ENCODE data around the gene SMAGP.
A peak's percentile ranks its signal among the peaks of the same experiment; 100 is the strongest.
"Not testable (repeated sequence)": the region's sequence is repeated elsewhere in the genome, so short reads cannot be mapped to it uniquely, and the experiment has no call there.

SMAGP gene

DNA sequence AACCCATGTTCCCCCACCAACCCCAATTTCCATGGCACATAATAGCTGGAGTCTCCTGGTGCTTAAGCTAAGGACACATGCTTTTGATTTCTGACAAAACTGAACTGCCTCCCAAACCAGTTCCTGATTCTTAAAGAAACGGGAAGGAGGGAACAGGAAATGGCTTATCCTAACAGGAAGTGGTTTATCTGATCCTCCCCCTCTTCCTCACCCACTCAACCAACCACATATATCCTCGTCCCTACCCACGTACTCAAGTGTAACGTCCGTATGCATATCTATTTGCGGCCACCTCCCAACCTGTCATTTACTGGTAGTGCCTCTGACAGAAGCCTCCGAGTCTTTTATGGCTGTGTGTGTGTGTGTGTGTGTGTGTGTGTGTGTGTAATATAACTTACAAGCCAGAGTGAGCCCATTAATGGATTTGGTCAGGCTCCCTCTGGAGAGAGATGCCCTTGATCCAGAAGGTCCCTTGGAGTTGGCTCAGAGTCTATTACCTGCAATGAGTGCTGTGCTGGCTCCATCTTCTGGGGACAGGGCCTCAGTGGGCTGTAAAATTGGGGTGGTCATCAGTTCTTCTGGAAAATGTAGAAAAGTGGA, 23.9 kb downstream of the SMAGP start:
- no peak for TF ChIP-seq POLR2A (IDR thresholded peaks at IDR 0.05; ENCODE audit: low read depth, low read length)
- DNase-seq (ENCODE audit: insufficient read length, low spot score) (no peak), FAIRE-seq (no peak)

DNA sequence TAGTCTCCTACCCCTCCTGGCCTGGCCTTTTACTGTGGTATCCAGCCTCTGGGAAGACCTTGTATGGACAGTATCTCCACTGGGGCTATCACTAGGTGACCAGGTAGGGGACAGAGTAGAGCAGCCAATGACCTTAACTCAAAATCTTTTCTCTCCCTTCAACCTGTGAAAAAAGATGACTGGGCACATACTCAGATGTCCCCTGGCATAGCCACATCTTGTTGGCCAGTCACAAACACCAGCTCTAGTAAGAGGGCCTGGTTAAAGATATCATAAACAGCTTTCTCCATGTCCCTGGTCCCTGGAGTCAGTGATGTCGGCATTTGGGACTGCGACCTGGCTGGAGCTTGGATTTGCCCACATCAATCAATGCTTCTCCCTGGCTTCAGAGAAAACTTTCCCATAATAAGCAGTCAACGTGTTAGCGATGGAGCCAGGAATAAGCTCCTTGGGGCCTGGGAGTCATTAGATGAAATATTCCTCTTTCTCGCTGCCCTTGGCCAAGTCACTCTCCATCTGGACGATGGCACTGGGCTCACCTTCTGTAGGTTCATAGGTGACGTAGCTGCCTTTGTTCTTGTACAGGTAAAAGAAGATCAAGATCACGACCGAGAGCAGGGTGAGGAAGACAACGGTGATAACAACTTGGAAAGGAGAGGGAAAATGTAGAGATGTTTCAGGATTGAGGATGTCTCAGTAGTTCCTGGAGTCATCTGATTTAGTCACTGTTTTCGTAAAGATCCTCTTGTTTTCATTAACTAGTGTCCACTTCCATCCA, 24.6 kb downstream of the SMAGP start:
- FAIRE-seq (no peak), DNase-seq (ENCODE audit: insufficient read length, low spot score) (no peak)
- TF ChIP-seq POLR2A (IDR thresholded peaks at IDR 0.05; ENCODE audit: low read depth, low read length) = no peak

DNA sequence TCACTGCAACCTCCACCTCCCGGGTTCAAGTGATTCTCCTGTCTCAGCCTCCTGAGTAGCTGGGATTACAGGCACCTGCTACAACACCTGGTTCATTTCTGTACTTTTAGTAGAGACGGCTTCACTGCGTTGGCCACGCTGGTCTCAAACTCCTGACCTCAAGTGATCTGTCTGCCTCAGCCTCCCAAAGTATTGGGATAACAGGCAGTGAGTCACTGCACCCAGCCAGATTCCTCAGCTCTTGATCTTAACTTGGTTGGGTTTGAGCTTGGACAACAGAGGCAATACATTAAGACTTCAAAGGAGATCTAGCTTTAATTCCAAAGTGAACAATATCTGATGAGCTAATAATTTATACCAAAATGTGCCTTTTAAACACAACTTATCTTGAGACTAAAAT, 25.9 kb downstream of the SMAGP start:
- DNase-seq (ENCODE audit: insufficient read length, low spot score) = no peak
- no peak for TF ChIP-seq POLR2A (IDR thresholded peaks at IDR 0.05; ENCODE audit: low read depth, low read length)
- no peak for FAIRE-seq

- FAIRE-seq (no peak), DNase-seq (ENCODE audit: insufficient read length, low spot score) (no peak)
- no peak for TF ChIP-seq POLR2A (IDR thresholded peaks at IDR 0.05; ENCODE audit: low read depth, low read length)
Observed at GRCh38 chr12:51242876-51243275, 27.3 kb downstream of the SMAGP start.

DNA sequence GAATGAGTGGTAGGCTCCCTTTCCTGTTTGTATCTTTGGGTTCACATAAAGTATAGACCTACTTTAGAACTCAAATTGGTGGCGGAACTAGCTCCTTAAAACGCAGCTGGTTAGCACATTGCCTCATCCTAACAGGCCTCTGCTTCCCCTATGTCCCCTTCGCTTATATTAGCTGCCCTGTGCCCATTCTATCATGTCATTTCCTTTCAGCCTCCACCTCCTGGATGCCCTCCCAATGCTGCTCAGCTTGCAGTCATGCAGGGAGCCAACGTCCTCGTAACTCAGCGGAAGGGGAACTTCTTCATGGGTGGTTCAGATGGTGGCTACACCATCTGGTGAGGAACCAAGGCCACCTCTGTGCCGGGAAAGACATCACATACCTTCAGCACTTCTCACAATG, 28.1 kb downstream of the SMAGP start:
- DNase-seq (ENCODE audit: insufficient read length, low spot score) (no peak), FAIRE-seq (no peak)
- no peak for TF ChIP-seq POLR2A (IDR thresholded peaks at IDR 0.05; ENCODE audit: low read depth, low read length)

DNA sequence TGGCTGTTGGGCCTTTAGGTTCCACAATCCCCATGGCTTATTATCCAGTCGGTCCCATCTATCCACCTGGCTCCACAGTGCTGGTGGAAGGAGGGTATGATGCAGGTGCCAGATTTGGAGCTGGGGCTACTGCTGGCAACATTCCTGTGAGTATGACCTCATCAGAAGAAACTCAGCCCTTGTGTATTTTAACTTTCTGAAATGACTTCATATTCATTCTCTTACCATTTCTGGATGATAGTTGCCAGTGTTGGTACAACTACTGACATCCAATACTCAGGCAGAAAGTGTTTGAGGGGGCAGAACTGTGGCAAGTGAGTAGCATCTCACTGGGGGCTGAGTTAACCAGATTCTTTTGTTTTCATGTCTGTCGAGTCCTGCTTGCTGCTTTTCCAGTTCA, 29.2 kb downstream of the SMAGP start:
- FAIRE-seq (no peak), DNase-seq (ENCODE audit: insufficient read length, low spot score) (no peak)
- TF ChIP-seq POLR2A (IDR thresholded peaks at IDR 0.05; ENCODE audit: low read depth, low read length) = no peak

DNA sequence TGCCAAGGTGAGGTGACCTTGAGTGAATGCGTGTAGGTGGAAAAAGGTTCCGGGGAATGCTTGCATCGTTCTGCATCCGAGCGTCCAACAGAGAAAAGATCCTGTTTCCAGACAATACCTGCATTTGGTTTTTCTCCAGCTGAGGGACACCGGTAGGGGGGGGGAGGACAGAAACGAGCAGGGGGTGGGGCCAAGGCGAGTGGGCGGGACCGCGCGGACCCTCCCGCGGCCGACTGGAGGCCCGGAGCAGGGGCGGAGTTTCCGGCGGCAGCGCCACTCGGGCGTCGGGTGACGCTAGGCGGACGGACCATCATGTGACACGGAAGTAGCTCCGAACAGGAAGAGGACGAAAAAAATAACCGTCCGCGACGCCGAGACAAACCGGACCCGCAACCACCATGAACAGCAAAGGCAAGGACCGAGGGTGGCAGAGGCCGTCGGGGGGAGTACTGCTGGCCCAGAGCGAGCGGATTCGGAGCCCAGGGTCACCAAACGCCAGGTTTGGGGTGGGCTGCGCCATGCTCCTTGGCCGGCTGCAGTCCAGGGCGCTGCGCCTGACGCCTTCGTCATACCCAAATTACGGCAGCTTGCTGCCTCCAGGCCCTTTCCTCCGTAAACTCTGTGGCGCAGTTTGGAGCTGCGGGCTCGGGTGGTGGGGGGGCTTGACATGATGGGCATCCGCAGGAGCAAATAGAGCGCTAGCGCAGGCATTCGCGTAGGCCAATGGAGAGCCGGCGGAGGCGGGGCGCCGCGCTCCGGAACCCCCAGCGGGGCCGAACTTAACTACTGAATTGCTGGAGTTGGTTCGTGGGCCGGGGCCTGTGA, 31.5 kb downstream of the SMAGP start, which contains the start of gene DAZAP2:
Gene DAZAP2, plus strand, starts transcription at position 317 of the 825 bp plus-strand sequence. Its CDS starts 82 bp downstream, at position 399.
- DNase-seq (ENCODE audit: insufficient read length, low spot score) (peak; percentile 94), FAIRE-seq (peak; percentile 65)
- TF ChIP-seq POLR2A (IDR thresholded peaks at IDR 0.05; ENCODE audit: low read depth, low read length) = peak; percentile 42; the same call in 1 of the 2 replicates

DNA sequence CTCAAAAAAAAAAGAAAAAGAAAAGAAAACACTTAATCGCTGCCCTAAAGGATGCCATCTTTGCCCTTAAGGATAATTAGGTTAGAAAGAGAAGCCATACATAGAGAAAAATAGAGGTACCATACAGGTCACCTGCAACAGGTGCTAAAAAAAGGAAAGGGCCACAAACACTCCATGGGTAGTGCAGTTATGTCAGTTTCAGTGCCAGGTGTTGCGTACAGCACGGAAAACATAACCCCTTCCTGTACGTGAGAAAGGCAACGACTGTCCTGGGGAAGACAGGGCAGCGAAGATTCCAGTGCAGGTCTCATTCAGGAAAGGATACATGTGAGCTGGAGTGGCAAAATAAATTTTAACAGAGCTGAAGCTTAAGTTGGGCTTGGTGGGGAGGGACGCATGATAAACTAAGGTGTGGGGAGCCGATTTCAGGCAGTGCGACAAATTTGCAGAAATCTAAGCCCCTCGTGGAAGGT, 32.1 kb downstream of the SMAGP start:
- no peak for TF ChIP-seq POLR2A (IDR thresholded peaks at IDR 0.05; ENCODE audit: low read depth, low read length)
- DNase-seq (ENCODE audit: insufficient read length, low spot score) (no peak), FAIRE-seq (no peak)

DNA sequence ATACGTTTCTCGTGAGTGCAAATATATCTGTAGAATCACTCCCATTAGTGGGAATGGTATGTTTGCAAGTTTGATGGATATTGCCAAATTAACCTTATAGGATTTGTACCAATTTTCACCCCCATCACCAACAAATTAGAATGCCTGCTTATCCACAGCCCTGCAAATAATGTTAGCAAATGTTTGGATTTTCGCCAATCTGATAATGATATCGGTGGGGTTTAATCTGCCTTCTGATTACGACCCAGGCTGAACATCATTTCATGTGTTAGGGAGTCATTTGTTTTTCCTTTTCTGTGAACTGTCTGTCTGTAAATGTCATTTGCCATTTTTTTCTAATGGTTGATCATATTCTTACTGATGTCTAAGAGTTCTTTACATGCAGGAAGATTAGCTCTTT, 35.7 kb downstream of the SMAGP start:
- FAIRE-seq = no peak
- no peak for DNase-seq (ENCODE audit: insufficient read length, low spot score)
- TF ChIP-seq POLR2A (IDR thresholded peaks at IDR 0.05; ENCODE audit: low read depth, low read length) = no peak

DNA sequence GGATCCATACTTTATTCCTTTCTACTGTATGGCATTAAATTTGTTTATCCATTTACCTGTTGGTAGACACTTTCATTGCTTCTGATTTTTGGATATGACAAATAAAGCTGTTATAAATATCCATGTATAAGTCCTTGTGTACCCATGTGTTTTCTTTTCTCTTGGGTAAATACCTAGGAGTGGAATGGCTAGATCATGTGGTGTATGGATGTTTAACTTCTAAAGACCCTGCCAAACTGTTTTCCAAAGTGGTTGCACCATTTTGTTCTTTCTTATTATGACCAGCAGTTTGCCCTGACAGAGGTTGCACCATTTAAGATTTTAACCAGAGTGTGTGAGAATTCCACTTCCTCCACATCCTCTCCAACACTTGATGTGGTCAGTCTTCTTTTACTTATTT, 37.6 kb downstream of the SMAGP start:
- no peak for TF ChIP-seq POLR2A (IDR thresholded peaks at IDR 0.05; ENCODE audit: low read depth, low read length)
- FAIRE-seq (no peak), DNase-seq (ENCODE audit: insufficient read length, low spot score) (no peak)

- no peak for TF ChIP-seq POLR2A (IDR thresholded peaks at IDR 0.05; ENCODE audit: low read depth, low read length)
- DNase-seq (ENCODE audit: insufficient read length, low spot score) (no peak), FAIRE-seq (no peak)
Observed at GRCh38 chr12:51229116-51229809, 41.0 kb downstream of the SMAGP start.

DNA sequence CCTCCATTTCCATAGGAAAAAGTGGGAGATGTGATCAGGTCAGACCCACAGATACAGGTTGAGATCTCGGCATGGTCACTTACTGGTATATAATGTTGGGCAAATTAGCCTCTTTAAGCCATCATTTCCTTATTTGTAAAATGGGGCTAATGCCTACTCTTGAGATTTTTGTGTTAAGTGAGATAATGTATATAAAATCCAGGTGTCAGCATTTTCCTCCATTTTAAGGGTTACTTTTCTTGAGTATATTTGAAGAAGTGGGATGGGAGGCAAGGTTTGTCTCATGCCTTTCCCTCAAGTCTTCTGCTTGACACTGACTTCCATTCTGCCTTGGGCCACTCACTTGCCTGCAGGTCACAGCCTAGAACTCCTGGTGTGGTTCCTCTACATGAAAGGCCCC, 42.3 kb downstream of the SMAGP start:
- TF ChIP-seq POLR2A (IDR thresholded peaks at IDR 0.05; ENCODE audit: low read depth, low read length) = no peak
- FAIRE-seq (no peak), DNase-seq (ENCODE audit: insufficient read length, low spot score) (no peak)

DNA sequence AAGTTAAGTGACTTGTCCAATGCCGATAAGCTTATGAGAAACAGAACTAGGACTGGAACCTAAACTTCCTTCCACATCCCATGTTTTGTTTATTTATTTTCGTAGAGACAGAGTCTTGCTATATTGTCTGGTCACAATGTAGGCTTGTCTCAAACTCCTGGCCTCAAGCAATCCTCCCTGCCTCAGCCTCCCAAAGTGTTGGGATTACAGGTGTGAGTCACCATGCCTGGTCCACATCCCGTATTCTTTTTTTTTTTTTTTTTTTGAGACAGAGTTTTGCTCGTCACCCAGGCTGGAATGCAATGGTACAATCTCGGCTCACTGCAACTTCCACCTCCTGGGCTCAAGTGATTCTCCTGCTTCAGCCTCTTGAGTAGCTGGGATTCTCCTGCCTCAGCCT, 43.1 kb downstream of the SMAGP start:
- not testable (repeated sequence) for FAIRE-seq; DNase-seq (ENCODE audit: insufficient read length, low spot score)

GRCh38 chr12:51225771-51226170, 44.4 kb downstream of the SMAGP start:
- DNase-seq (ENCODE audit: insufficient read length, low spot score) = no peak

More at GRCh38 chr12:51225771-51226170, 44.4 kb downstream of the SMAGP start:
- no peak for TF ChIP-seq POLR2A (IDR thresholded peaks at IDR 0.05; ENCODE audit: low read depth, low read length)
- FAIRE-seq = no peak

Data from H54 (cell line).